ENCODE data around the gene TTL. TPM values are rescaled to one million over a fixed set of nuclear protein-coding genes. Genes with fewer than 3 reads are reported as not detected.

The TTL gene
- total RNA-seq, 1 donor from 2014 or later, result 48.5 TPM

- peak overlapping the region; percentile 97 for H3K4me3 ChIP-seq
- ATAC-seq (no peak), DNase-seq (no peak)
- intact Hi-C loops (cut with DNase I), result no loop called here
- H3K27me3 ChIP-seq (ENCODE audit: low read depth), result no peaks in the 10 kb centered on the region
- H3K36me3 ChIP-seq, result no peaks in the 10 kb centered on the region
- peak overlapping the region; percentile 93 for H3K27ac ChIP-seq
- H3K4me1 ChIP-seq, result peaks cover 22% of the 10 kb centered on the region
- no peaks in the 10 kb centered on the region for H3K9me3 ChIP-seq
- TF ChIP-seq CTCF (IDR thresholded peaks at IDR 0.05), result no peak
Measured at GRCh38 chr2:112540906-112541305, 59.0 kb downstream of the TTL start.

DNA sequence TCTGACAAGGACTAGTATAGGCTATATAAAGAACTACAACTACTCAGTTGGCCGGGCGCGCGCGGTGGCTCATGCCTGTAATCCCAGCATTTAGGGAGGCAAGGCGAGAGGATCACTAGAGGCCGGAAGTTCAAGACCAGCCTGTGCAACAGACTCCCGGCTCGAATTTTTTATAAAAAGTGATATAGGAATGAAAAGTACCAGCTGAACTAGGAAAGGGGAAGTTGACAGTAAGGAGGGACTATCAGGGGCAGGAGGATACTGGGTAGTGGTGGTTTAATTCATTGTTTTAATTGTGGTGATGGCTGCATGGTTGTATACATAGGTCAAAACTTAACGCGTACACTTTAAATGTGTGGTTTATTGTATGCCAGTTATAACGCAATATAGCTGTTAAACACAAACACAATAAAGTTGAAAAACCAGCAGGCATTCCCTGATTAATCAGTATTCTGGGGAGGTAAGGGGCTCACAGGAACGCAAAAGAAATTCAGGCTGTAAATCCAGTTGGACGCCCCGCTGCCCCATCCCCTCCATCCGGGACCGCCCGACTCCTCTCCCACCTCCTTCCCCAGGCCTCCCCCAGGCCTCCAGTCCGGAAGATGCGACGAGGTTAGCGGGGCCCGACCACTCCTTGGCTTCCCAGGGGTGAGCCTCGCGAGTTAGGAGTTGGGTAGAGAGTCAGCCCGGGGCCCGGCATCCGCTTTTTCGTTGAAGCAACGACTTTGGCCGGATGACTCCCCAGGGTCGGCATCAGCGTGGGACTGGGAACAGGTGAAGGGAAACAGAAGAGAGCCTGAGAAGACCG is 59.6 kb downstream of the TTL start:
- intact Hi-C loops (cut with DNase I), result no loop called here
- TF ChIP-seq CTCF (IDR thresholded peaks at IDR 0.05), result no peak

GRCh38 chr2:112542123-112542983 is 60.4 kb downstream of the TTL start, which contains the start of gene POLR1B:
POLR1B (plus strand) TSS chr2:112542465; CDS start chr2:112542495, 30 bp downstream.
- no peaks in the 10 kb centered on the region for H3K9me3 ChIP-seq
- H3K36me3 ChIP-seq, result peaks cover 6% of the 10 kb centered on the region
- ATAC-seq (peak; percentile 96 to 97), DNase-seq (peak; percentile 93)
- no peaks in the 10 kb centered on the region for H3K27me3 ChIP-seq (ENCODE audit: low read depth)
- H3K4me3 ChIP-seq, result peak within 1 kb of the TSS; percentile 97
- intact Hi-C loops (cut with DNase I), result no loop called here
- TF ChIP-seq CTCF (IDR thresholded peaks at IDR 0.05), result no peak
- H3K27ac ChIP-seq, result peak within 1 kb of the TSS; percentile 93
- H3K4me1 ChIP-seq, result peaks cover 22% of the 10 kb centered on the region

More for the DNA sequence above, 59.6 kb downstream of the TTL start:
- no peaks in the 10 kb centered on the region for H3K36me3 ChIP-seq
- no peaks in the 10 kb centered on the region for H3K9me3 ChIP-seq
- ATAC-seq (peak; percentile 89 to 92), DNase-seq (peak; percentile 81)
- no peaks in the 10 kb centered on the region for H3K27me3 ChIP-seq (ENCODE audit: low read depth)
- H3K27ac ChIP-seq, result peak overlapping the region; percentile 93
- H3K4me1 ChIP-seq, result peaks cover 22% of the 10 kb centered on the region
- H3K4me3 ChIP-seq, result peak overlapping the region; percentile 97

GRCh38 chr2:112542984-112543661 is 61.2 kb downstream of the TTL start:
- Histone ChIP-seq H3K27me3 (ENCODE audit: low read depth) (no peaks in the 10 kb centered on the region), H3K9me3 (no peaks in the 10 kb centered on the region), H3K4me1 (peaks cover 22% of the 10 kb centered on the region), H3K4me3 (peak overlapping the region; percentile 97), H3K36me3 (peaks cover 14% of the 10 kb centered on the region), H3K27ac (peak overlapping the region; percentile 93)
- no peak for DNase-seq
- intact Hi-C loops (cut with DNase I), result no loop called here
- ATAC-seq, result peak in 1 of 2 donors; percentile 3
- TF ChIP-seq CTCF (IDR thresholded peaks at IDR 0.05), result no peak

GRCh38 chr2:112547333-112547732 is 65.4 kb downstream of the TTL start:
- peak; percentile 70 to 82 for ATAC-seq
- no peak overlapping the region for H3K4me3 ChIP-seq
- no peak overlapping the region for H3K27ac ChIP-seq
- H3K27me3 ChIP-seq (ENCODE audit: low read depth), result no peaks in the 10 kb centered on the region
- no peak for TF ChIP-seq CTCF (IDR thresholded peaks at IDR 0.05)
- DNase-seq, result no peak
- peaks cover 56% of the 10 kb centered on the region for H3K36me3 ChIP-seq
- no peaks in the 10 kb centered on the region for H3K9me3 ChIP-seq
- H3K4me1 ChIP-seq, result peaks cover 14% of the 10 kb centered on the region
- intact Hi-C loops (cut with DNase I), result no loop called here

Measured in lower lobe of right lung (tissue), 2 donors.